NOMO-1 treated with DMSO at 0.1 percent for 48 hours (cell line): ENCODE measurements around the gene TRIP12.
"Not testable (repeated sequence)": the region's sequence is repeated elsewhere in the genome, so short reads cannot be mapped to it uniquely, and the experiment has no call there.

Experiments
- DNase-seq: peaks from one replicate; lab custom pipeline; 2025; ENCODE audit not compliant: unreplicated experiment; lab: John Stamatoyannopoulos, UW

TRIP12 gene

DNA sequence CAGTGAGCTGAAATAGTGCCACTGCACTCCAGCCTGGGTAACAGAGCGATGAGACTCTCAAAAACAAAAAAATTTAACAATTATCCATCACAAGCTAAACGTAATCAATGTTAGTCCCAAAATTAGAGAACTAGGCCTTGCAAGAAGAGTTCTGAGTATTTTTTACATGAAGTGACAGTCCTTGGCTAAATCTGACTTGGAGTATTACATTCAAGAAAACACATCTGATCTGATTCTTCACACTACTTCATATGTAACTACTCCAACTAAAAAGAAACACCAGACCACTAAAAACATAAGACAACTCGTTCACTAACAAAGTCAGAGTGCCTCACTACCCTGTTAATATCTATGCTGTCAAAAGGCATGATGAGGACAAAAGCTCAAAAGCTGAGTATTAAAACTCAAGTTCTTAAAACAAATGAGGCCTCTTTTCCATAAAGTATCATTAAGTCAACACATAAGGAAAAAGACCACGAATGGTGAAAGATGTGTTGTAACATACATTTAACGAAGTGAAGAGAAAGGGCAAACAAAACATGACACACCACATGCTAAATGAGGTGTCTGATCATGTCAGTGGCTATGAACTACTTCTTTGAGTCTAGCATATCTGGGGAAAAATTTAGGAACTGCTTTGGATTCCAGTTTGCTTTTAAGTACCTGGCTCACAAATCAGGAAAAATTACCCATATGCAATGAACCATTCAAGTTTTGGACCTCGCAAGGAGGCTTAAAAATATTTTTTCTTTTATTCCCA, 42.4 kb downstream of the TRIP12 start:
- no peak for DNase-seq

DNA sequence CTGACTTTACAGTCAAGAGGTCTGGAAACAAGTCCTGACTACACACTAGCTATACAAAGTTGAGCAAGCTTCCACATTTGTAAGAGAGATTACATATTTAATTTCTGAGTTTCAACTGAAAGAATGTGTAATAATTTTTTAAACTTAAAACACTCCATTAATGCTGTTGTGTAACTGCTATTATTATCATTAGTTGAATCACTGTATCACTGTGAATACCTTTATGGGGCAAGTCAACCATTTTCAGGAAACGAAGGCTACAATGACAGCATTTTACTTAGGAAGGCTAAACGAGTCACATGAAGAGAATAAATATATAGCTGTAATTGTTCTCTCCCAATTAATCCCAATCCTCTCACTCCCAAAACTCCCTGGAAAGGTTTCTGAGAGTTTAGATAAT, 46.3 kb downstream of the TRIP12 start:
- DNase-seq = no peak

DNA sequence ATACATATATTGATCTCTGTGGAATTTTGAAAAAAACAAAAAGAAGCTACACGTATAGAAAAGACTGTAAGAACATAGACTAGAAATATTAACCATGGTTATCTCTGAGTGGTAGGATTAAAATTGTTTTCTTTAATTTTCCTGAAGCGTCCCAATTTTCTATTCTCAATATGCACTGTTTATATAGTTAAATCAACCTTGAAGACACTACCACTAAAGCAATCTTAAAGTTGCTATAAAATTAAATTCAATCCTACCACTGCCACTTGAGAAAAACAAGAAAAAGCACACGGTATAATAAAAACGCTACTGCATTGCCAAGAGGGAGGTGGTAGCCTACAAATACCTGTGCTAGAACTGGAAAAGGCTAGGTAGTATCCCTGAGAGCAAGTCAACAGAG, 47.2 kb downstream of the TRIP12 start:
- no peak for DNase-seq

DNA sequence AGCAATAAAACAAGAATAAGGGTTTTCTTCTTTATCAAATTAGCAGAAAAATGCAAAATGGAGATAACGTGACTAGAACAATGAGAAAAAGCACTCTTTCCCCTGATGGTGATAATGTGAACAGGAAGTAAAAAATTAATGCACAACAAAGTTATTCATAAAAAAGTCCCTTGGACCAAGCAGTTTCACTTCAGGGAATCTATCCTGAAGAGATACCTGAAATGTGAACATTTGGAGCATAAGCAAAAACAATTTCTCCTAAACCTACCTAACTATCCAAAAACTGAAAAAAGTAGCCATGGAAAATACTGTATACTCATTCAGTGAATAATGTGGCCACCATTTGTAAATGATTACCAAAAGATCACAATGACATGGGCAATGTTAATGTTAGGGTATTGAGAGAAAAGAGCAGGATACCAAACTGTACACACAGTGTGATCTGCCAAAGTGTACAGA, 48.7 kb downstream of the TRIP12 start:
- DNase-seq = no peak

DNA sequence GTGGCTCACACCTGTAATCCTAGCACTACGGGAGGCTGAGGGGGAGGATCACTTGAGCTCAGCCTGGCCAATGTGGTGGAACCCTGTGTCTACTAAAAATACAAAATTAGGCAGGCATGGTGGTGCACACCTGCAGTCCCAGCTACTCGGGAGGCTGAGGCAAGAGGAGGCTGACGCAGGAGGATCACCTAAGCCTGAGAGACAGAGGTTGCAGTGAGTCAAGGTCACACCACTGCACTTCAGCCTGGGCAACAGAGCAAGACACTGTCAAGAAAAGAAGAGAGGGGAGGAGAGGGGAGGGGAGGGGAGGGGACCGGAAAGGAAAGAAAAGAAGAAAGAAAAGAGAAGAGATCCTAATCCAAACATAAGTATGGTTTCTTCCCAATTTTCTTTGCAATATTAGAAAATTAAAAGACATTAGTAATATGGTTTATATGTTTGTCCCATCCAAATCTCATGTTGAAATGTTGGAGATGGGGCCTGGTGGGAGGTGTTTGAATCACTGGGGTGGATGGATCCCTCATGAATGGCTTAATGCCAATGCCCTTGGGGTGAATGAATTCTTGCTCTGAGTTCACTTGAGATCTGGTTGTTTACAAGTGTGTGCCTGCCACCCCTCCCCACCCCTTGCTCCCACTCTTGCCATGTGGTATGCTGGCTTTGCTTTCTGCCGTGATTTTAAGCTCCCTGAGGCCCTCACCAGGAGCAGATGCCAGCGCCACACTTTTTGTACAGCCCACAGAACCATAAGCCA, 50.7 kb downstream of the TRIP12 start:
- DNase-seq = no peak

DNA sequence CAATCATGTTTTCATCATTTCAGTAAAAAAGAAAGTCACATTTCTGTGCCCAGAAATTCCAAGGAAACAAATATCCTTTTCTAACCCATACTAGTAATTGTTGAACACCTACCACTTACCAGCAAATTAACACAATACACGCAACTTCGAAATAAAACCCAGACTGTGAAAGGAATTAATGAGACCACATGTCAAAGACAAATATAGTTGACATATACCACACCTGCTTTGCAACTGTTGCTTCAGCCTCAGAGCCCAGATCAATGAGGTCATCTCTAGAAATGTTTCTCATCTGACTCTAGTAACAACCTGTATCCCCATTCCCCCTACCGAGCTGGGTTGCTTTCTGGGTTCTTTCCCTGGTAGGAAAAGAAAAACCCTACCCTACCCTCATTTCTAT, 52.6 kb downstream of the TRIP12 start:
- DNase-seq = no peak

DNA sequence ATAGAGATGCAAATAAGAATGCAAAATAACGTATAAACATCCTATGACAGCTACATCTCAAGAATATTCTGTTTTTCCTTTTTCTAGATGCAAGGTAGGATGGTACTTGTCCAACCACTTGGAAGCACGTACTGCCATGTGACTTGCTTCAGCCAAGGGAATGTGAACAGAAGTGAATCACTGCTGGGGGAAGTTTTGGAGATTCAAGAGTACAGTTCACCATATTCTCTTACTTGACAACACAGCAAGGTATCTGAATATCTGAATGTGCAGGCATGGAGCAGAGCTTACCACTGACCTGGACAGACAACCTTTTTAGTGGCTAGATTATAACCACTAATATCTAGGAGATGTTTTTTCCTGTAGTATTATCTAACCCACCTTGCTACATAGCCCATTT, 53.0 kb downstream of the TRIP12 start:
- no peak for DNase-seq

DNA sequence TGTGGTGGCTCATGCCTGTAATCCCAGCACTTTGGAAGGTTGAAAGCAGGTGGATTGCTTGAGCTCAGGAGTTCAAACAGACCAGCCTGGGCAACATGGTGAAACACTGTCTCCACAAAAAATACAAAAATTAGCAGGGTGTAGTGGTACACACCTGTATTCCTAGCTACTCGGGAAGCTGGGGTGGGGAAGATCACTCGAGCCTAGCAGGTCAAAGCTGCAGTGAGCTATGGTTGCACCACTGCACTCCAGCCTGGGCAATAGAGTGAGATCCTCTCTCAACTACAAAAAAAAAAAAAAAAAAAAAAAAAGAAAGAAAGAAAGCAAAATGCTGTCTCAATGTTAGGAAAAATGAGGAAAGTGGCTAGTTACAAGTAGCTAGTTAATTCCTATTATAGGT, 56.8 kb downstream of the TRIP12 start:
- DNase-seq = no peak

DNA sequence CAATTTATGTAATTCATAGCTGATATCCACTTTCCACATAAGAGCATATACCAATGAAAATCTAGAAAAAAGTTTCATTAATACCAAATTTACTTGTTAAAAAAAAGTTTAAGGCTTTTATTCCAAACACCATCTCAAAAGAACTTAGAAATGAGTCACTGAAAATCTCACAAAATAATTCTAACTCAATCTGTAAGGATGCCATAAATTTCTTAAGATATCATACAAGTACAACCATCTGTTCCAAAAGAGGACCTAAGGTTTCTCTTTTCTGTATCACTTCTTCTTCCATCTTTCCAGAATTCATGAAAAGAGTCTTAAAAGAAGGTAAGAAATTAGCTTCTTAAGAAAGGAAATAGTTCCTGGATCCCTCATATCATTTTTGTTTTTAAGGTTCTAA, 60.4 kb downstream of the TRIP12 start:
- no peak for DNase-seq

DNA sequence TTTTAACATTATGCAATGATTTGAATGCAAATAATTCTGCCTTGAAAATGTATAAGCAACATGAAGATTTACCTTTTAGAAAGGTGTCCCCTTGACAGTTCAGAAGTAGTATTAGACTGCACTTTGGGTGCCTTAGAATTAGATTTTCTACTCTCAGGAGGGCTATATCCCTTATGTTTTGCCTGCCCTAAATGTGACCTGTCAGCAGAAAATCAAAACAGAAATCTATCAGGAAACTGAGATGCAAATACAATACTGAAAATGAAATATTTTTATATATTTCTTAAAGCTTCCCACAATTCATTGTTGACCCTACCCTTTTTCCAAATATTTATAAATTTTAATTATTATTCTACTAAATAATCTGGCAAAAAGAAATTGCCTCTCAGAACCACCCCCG, 61.5 kb downstream of the TRIP12 start:
- no peak for DNase-seq

DNA sequence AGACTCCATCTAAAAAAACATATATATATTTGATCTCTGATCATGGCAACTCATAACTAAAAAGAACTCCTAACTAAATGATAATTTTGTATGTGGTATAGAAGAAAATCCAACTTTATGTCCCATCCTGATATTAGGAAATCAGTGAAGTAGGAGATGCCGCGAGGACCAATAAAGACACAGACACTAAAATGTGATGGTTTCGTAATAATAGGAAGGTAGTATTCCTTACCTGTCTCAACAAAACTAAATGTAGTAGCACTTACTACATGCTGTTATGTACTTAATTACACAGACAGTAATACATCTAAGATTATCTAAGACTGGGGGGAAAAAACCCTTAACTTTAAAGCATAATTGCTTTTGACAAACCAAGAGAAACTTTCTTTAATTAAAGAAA, 63.5 kb downstream of the TRIP12 start:
- DNase-seq = no peak

DNA sequence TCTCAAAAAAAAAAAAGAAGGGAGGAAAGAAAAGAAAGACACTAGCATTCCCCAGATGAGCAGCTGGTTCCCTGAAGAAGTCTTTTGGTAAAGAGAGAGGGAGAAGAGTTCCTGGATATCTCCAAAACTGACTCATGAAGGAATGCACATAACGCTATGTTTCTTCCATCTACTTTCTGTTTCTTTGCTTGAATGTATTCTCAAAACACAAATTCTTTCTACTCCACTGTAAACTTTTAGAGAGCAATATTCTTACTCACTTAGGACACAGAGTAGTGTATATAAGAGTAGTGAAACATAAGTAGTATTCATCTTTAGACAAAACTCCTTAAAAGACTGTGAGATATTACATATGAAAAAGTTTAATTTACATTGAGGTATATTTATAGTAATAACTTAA, 64.2 kb downstream of the TRIP12 start:
- no peak for DNase-seq

DNA sequence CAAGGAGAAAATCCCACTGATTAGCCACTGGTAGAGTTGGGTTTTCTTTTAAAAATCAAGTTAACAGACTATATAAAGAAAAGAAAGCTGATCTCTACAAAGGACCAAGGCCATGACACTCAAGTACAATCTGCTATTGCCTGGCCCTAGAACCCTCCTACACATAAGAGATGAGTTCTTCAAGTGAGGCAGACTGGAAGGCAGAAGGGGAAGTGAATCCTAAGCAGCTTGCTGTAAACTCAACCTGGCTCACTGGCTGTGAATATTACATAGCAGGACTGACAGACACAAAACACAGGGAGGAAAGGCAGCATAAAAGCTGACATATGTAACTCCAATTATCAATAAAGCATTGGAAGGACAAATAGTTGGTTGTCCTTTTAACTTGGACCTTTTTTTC, 65.4 kb downstream of the TRIP12 start:
- DNase-seq = peak; percentile 68

DNA sequence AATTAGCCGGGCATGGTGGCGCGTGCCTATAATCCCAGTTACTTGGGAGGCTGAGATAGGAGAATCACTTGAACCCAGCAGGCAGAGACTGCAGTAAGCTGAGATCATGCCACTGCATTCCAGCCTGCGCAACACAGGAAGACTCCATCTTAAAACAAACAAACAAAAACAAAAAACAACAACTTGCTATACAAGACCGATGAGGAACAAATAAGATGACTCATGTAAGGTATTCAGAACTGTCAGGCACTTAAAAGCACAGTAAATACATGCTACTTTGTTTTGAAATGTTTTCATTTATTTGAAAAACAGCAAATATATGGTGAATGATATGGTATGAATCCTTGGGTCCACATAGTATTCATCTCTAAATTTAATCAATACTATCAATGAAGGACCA, 66.7 kb downstream of the TRIP12 start:
- DNase-seq = no peak

DNA sequence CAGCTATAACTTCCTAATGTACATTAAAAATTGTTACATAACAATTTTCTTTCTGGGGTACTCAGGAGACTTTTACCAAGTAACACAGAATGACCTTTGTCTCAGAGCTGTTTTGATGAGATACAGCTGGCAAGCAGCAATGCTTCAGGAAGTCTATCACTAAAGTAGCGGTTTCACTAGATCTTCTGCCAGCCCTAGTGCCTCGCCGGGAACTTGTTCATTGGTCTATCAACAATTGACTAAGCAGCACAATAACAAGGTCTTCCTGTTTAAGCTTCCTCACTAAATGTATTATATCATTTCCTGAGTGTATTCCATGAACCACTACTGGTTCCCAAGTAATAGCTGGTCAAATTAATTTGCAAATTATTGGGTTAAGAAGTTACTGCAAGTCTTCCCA, 69.2 kb downstream of the TRIP12 start:
- DNase-seq = no peak

DNA sequence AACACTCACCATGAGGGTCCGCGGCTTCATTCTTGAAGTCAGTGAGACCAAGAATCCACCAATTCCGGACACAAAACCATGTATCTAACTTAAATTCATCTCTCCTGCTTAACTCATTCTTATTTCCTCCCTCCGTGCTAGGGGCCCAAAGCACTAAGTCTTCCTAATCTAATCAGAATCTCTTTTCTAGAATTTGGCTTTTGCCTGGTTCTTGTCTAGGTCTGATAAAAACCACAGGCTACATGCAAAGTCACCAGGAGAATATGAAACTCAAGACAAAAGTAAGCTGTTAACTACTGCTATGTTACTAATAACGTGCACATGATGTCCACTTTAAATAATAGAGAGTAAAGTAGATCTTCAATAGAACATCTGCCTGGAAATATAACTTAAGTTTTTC, 69.9 kb downstream of the TRIP12 start:
- no peak for DNase-seq

DNA sequence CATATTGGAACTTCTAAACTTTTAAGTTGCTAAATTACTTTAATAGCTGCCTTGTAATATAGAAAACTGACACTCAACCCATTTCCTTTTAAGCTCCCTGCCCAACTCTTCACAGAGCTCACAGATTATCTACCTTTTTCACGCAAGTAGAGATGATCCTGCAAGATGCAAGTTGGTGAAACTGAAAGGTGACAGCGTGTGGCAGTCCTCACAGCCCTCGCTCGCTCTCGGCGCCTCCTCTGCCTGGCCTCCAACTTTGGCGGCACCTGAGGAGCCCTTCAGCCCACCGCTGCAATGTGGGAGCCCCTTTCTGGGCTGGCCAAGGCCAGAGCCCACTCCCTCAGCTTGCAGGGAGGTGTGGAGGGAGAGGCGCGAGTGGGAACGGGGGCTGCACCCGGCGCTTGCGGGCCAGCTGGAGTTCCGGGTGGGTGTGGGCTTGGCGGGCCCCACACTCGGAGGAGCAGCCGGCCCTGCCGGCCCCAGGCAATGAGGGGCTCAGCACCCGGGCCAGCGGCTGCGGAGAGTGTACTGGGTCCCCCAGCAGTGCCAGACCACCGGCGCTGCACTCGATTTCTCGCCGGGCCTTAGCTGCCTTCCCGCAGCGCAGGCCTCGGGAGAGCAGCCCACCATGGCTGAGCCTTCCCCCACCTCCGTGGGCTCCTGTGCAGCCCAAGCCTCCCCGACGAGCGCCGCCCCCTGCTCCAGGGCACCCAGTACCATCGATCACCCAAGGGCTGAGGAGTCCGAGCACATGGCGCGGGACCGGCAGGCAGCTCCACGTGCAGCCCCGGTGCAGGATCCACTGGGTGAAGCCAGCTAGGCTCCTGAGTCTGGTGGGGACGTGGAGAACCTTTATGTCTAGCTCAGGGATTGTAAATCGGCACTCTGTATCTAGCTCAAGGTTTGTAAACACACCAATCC, 71.2 kb downstream of the TRIP12 start:
- not testable (repeated sequence) for DNase-seq

DNA sequence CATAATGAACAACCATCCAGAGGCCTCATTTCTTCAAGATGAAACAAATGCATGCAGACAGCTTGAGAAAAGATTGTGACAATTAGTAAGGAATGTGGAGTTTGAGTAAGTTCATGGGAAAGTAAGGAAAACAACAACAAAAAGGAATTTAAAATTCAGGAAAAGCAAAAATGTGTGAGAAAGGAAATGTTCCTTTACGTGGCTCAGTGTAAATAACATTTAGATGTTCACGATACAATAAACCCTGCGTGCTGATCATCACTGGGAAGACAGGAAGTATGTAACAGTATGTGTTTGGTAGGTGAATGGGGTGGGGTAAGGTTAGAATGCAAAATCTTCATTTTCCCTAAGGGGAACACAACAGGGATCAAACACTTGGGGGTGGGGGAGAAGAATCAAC, 72.7 kb downstream of the TRIP12 start:
- DNase-seq = no peak

DNA sequence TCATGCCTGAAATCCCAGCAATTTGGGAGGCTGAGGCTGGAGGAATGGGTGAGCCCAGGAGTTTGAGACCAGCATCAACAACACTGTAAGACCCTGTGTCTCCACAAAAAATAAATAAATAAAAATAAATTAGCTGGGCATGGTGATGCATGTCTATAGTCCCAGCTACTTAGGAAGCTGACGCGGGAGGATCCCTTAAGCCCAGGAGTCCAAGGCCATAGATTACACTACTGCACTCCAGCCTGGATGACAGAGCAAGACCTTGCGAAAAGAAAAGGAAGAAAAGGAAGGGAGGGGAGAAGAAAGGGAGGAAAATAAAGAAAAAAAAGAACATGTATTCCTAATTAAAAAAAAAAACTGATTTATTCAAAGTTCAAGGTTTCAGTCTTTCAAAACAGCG, 78.2 kb downstream of the TRIP12 start:
- no peak for DNase-seq

DNA sequence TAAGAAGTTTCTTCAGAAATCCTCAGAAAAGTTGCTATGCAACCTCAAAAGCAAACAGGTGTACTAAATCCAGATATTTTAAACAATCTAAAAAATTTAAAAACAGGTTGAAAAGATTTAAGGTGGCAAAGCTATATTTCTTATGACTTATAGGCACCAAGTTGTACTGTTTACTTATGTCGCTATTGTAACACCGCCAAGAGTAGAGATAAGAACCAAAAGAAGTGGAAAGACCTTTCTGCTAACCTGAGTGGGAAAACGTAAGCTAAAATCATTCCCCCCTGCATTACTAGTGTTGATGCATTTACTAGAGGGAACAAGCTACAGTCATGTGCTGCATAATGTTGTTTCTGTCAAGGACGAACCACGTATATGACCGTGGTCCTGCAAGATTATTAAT, 83.1 kb downstream of the TRIP12 start:
- DNase-seq = no peak

DNA sequence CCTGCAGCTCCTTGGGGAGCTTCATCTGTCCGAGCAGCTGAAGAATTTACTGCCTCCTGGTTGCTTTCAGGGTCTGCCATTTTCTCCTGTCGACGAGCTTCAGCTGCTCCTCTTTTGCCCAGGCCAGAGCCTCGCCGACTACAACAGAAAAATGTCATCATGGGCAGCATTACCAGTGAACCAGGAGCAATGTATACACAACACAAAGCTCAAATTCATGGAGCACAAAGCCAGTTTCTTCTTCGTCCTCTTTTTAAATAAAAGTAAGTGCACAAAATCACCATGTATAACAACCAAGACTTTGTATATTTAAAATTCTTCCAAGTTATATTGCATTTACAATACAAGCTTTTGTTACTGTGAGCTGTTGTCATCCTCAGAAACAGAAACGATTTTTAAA, 85.0 kb downstream of the TRIP12 start:
- no peak for DNase-seq
